Measurements from ENCODE around the gene GSTA4.

DNA sequence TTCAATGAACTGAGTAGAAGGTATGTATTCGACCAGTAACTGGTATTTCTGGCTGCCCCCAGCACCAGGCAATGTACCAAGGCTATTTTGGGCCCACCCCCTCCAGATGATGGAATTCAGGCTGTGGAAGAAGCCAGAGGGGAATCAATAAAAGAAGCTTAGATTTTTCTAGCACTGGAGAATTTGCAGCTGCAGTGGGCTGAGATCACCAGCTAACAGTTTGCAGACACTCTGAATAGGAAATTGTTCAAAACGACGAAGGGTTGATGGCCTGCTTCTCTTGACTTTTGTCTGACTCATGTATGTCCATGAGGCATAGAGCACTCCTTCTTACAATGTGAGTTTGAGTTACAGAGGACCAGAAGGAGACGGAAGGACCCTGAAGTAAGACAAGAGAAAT lies 37.8 kb upstream of the GSTA4 start:
- TF ChIP-seq, protein P1, sequence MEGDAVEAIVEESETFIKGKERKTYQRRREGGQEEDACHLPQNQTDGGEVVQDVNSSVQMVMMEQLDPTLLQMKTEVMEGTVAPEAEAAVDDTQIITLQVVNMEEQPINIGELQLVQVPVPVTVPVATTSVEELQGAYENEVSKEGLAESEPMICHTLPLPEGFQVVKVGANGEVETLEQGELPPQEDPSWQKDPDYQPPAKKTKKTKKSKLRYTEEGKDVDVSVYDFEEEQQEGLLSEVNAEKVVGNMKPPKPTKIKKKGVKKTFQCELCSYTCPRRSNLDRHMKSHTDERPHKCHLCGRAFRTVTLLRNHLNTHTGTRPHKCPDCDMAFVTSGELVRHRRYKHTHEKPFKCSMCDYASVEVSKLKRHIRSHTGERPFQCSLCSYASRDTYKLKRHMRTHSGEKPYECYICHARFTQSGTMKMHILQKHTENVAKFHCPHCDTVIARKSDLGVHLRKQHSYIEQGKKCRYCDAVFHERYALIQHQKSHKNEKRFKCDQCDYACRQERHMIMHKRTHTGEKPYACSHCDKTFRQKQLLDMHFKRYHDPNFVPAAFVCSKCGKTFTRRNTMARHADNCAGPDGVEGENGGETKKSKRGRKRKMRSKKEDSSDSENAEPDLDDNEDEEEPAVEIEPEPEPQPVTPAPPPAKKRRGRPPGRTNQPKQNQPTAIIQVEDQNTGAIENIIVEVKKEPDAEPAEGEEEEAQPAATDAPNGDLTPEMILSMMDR (IDR thresholded peaks at IDR 0.05; ENCODE audit: poor library complexity, severe bottlenecking), result no peak
- no peak for TF ChIP-seq EZH2 (IDR thresholded peaks at IDR 0.05; ENCODE audit: borderline replicate concordance, insufficient read depth, low read length, poor library complexity, severe bottlenecking)
- TF ChIP-seq POLR2AphosphoS5 (IDR thresholded peaks at IDR 0.05), result no peak
- TF ChIP-seq SMC3 (conservative IDR thresholded peaks at IDR 0.05; ENCODE audit: poor library complexity), result no peak
- TF ChIP-seq, protein P2, sequence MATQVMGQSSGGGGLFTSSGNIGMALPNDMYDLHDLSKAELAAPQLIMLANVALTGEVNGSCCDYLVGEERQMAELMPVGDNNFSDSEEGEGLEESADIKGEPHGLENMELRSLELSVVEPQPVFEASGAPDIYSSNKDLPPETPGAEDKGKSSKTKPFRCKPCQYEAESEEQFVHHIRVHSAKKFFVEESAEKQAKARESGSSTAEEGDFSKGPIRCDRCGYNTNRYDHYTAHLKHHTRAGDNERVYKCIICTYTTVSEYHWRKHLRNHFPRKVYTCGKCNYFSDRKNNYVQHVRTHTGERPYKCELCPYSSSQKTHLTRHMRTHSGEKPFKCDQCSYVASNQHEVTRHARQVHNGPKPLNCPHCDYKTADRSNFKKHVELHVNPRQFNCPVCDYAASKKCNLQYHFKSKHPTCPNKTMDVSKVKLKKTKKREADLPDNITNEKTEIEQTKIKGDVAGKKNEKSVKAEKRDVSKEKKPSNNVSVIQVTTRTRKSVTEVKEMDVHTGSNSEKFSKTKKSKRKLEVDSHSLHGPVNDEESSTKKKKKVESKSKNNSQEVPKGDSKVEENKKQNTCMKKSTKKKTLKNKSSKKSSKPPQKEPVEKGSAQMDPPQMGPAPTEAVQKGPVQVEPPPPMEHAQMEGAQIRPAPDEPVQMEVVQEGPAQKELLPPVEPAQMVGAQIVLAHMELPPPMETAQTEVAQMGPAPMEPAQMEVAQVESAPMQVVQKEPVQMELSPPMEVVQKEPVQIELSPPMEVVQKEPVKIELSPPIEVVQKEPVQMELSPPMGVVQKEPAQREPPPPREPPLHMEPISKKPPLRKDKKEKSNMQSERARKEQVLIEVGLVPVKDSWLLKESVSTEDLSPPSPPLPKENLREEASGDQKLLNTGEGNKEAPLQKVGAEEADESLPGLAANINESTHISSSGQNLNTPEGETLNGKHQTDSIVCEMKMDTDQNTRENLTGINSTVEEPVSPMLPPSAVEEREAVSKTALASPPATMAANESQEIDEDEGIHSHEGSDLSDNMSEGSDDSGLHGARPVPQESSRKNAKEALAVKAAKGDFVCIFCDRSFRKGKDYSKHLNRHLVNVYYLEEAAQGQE (IDR thresholded peaks at IDR 0.05; ENCODE audit: borderline replicate concordance), result no peak
- no peak for TF ChIP-seq EP300 (conservative IDR thresholded peaks at IDR 0.05; ENCODE audit: poor library complexity, severe bottlenecking)
- TF ChIP-seq TAF1 (IDR thresholded peaks at IDR 0.05; ENCODE audit: low read depth), result no peak
- TF ChIP-seq RAD21 (conservative IDR thresholded peaks at IDR 0.05), result no peak

Data from neural cell (in vitro differentiated cells).